Hepatocyte (in vitro differentiated cells): ENCODE data around the gene RTRAF.

Experiments
- EZH2phosphoT487 ChIP-seq: fragments of 200-600 bp; sonication (generic); IDR thresholded peaks from one replicate; pipeline ENCODE4 v1.6.1; 2018; ENCODE audit warnings: antibody characterized with exemption, mild to moderate bottlenecking, low read depth, moderate library complexity; ENCODE audit not compliant: unreplicated experiment, severe bottlenecking
- TF ChIP-seq, protein P1 (sequence below): fragments of 200-600 bp; sonication (generic); IDR thresholded peaks from 2 replicates; pipeline ENCODE4 v1.5.1; 2016; ENCODE audit warnings: antibody characterized with exemption, mild to moderate bottlenecking; ENCODE audit not compliant: poor library complexity

DNA sequence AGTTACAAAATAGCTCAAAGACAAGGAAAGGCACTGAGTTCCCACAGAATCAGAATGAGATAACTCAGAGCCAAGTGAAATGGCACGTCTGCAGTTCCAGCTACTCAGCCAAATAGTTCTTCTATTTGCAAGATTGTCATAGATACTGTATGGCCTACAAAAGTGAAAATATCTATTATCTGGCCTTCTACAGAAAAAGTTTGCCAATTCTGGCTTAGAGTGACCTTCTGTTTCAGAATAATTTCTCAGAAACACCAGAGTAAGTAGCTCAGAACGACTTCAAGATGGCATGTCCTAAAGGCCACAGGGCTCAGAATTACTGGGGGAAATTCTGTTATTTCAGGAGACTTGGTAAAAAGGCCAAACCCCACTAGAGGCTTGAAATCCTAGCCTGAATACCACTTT is 10.7 kb upstream of the RTRAF start:
- TF ChIP-seq, protein P1, sequence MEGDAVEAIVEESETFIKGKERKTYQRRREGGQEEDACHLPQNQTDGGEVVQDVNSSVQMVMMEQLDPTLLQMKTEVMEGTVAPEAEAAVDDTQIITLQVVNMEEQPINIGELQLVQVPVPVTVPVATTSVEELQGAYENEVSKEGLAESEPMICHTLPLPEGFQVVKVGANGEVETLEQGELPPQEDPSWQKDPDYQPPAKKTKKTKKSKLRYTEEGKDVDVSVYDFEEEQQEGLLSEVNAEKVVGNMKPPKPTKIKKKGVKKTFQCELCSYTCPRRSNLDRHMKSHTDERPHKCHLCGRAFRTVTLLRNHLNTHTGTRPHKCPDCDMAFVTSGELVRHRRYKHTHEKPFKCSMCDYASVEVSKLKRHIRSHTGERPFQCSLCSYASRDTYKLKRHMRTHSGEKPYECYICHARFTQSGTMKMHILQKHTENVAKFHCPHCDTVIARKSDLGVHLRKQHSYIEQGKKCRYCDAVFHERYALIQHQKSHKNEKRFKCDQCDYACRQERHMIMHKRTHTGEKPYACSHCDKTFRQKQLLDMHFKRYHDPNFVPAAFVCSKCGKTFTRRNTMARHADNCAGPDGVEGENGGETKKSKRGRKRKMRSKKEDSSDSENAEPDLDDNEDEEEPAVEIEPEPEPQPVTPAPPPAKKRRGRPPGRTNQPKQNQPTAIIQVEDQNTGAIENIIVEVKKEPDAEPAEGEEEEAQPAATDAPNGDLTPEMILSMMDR: no peak
- TF ChIP-seq EZH2phosphoT487: no peak
